ENCODE measurements around the gene SDHA. TPM values are rescaled to one million over a fixed set of nuclear protein-coding genes. Genes with fewer than 3 reads are reported as not detected.

Gene SDHA
- total and polyA plus RNA-seq, 10 of the 15 experiments (the other 5 are each of a cell fraction or from before 2014, with no cell fraction given) = 63.3 to 205 (median 104) TPM

DNA sequence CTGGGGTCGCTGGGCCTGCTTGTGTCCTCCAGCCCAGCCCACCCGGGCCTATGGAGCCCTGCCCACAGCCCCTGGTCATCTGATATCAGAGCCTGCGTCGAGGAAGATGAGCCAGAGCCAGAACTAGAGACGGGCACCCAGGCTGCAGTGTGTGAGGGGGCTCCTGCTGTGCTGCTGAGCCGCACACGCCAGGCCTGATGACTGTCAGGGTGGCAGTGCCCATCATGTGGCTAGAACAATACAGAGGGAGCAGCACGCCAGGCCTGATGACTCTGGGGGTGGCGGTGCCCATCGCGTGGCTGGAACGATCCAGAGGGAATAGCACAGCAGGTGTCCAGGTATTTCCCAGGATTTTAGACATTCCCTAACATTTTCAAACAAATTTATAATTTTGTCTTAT lies 36.0 kb upstream of the SDHA start:
- Histone ChIP-seq H4K20me1 (ENCODE audit: control insufficient read depth, insufficient read depth) (no peaks in the 10 kb centered on the region), H3K36me3 (ENCODE audit: control insufficient read depth in 2 of 2, insufficient read depth in 2 of 2, low read length in 1 of 2) (no peaks in the 10 kb centered on the region), H3K9me3 (replicated peaks; ENCODE audit: control insufficient read depth, insufficient read depth, low read length) (no peaks in the 10 kb centered on the region), H3K9ac (ENCODE audit: control insufficient read depth, insufficient read depth, low read length) (no peak overlapping the region), H3K27me3 (replicated peaks in 1 of 2; ENCODE audit: control insufficient read depth in 2 of 2, insufficient read depth in 2 of 2, low read length in 1 of 2) (no peaks in the 10 kb centered on the region; a peak in 2 of 4 replicates), H3K79me2 (ENCODE audit: control insufficient read depth, insufficient read depth, low read length) (no peaks in the 10 kb centered on the region), H3K4me2 (ENCODE audit: control insufficient read depth, insufficient read depth) (no peak overlapping the region), H2AFZ (ENCODE audit: control insufficient read depth, low read depth, low read length) (no peak overlapping the region), H3K27ac (ENCODE audit: control insufficient read depth, insufficient read depth) (no peak overlapping the region), H3K4me1 (ENCODE audit: control insufficient read depth, insufficient read depth, low read length) (no peaks in the 10 kb centered on the region), H3K4me3 (no peak overlapping the region)
- ATAC-seq (no peak), FAIRE-seq (no peak), DNase-seq (ENCODE audit: low read depth, low spot score) (no peak)
- WGBS (ENCODE audit: insufficient coverage, insufficient replicate concordance, low lambda C conversion rate, missing lambda C conversion rate) = 51% methylated on average over 12 of the region's 12 CpGs
- intact Hi-C loops (cut with micrococcal nuclease; ENCODE audit: unreplicated experiment) (no loop called here), in situ Hi-C loops (cut with MboI) (no loop called here)
- RAD21 ChIA-PET (ENCODE audit: unreplicated experiment) = no interaction called here
- no TSS peak for BruUV-seq (replicated peaks)
- SMC1A ChIA-PET (ENCODE audit: uncharacterized antibody, unreplicated experiment) = no interaction called here
- CTCF ChIA-PET = no interaction called here
- POLR2A ChIA-PET = no interaction called here
- TF ChIP-seq ETV6 (conservative IDR thresholded peaks at IDR 0.05 in 1 of 2, IDR thresholded peaks at IDR 0.05 in 1 of 2; ENCODE audit: borderline replicate concordance in 1 of 2, low read depth in 1 of 2) (no peak), MYC (IDR thresholded peaks at IDR 0.05; ENCODE audit: insufficient read depth, insufficient read length, insufficient replicate concordance, low read length, severe bottlenecking) (no peak), SMC3 (IDR thresholded peaks at IDR 0.05; ENCODE audit: borderline replicate concordance, low read length) (no peak), KDM1A (IDR thresholded peaks at IDR 0.05; ENCODE audit: borderline replicate concordance) (no peak), ZBED1 (IDR thresholded peaks at IDR 0.05; ENCODE audit: borderline replicate concordance) (no peak), YY1 (IDR thresholded peaks at IDR 0.05; ENCODE audit: low read depth, low read length) (no peak), CBX5 (IDR thresholded peaks at IDR 0.05; ENCODE audit: low read depth) (no peak), CEBPB (IDR thresholded peaks at IDR 0.05; ENCODE audit: borderline replicate concordance in 1 of 2, low read depth in 2 of 2, low read length in 2 of 2) (no peak), WRNIP1 (IDR thresholded peaks at IDR 0.05; ENCODE audit: borderline replicate concordance, low read depth, low read length) (no peak), ZNF622 (IDR thresholded peaks at IDR 0.05) (no peak), TCF7 (IDR thresholded peaks at IDR 0.05; ENCODE audit: borderline replicate concordance) (no peak), POLR2AphosphoS2 (IDR thresholded peaks at IDR 0.05; ENCODE audit: low read depth, low read length) (no peak), MTA2 (IDR thresholded peaks at IDR 0.05; ENCODE audit: low read depth) (no peak)
- TF ChIP-seq, protein P1, sequence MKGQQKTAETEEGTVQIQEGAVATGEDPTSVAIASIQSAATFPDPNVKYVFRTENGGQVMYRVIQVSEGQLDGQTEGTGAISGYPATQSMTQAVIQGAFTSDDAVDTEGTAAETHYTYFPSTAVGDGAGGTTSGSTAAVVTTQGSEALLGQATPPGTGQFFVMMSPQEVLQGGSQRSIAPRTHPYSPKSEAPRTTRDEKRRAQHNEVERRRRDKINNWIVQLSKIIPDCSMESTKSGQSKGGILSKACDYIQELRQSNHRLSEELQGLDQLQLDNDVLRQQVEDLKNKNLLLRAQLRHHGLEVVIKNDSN (IDR thresholded peaks at IDR 0.05; ENCODE audit: borderline replicate concordance, extremely low read length, insufficient read depth, low read depth, low read length) = no peak
- TF ChIP-seq, protein P2, sequence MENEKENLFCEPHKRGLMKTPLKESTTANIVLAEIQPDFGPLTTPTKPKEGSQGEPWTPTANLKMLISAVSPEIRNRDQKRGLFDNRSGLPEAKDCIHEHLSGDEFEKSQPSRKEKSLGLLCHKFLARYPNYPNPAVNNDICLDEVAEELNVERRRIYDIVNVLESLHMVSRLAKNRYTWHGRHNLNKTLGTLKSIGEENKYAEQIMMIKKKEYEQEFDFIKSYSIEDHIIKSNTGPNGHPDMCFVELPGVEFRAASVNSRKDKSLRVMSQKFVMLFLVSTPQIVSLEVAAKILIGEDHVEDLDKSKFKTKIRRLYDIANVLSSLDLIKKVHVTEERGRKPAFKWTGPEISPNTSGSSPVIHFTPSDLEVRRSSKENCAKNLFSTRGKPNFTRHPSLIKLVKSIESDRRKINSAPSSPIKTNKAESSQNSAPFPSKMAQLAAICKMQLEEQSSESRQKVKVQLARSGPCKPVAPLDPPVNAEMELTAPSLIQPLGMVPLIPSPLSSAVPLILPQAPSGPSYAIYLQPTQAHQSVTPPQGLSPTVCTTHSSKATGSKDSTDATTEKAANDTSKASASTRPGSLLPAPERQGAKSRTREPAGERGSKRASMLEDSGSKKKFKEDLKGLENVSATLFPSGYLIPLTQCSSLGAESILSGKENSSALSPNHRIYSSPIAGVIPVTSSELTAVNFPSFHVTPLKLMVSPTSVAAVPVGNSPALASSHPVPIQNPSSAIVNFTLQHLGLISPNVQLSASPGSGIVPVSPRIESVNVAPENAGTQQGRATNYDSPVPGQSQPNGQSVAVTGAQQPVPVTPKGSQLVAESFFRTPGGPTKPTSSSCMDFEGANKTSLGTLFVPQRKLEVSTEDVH (IDR thresholded peaks at IDR 0.05; ENCODE audit: low read depth, partially characterized antibody) = no peak
- TF ChIP-seq, protein P3, sequence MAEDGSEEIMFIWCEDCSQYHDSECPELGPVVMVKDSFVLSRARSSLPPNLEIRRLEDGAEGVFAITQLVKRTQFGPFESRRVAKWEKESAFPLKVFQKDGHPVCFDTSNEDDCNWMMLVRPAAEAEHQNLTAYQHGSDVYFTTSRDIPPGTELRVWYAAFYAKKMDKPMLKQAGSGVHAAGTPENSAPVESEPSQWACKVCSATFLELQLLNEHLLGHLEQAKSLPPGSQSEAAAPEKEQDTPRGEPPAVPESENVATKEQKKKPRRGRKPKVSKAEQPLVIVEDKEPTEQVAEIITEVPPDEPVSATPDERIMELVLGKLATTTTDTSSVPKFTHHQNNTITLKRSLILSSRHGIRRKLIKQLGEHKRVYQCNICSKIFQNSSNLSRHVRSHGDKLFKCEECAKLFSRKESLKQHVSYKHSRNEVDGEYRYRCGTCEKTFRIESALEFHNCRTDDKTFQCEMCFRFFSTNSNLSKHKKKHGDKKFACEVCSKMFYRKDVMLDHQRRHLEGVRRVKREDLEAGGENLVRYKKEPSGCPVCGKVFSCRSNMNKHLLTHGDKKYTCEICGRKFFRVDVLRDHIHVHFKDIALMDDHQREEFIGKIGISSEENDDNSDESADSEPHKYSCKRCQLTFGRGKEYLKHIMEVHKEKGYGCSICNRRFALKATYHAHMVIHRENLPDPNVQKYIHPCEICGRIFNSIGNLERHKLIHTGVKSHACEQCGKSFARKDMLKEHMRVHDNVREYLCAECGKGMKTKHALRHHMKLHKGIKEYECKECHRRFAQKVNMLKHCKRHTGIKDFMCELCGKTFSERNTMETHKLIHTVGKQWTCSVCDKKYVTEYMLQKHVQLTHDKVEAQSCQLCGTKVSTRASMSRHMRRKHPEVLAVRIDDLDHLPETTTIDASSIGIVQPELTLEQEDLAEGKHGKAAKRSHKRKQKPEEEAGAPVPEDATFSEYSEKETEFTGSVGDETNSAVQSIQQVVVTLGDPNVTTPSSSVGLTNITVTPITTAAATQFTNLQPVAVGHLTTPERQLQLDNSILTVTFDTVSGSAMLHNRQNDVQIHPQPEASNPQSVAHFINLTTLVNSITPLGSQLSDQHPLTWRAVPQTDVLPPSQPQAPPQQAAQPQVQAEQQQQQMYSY (CRISPR knock-in tag; IDR thresholded peaks at IDR 0.05) = no peak

Data from GM12878 (cell line).